Hematopoietic multipotent progenitor cell treated with erythropoietin and hydrocortisone succinate and interleukin-3 and kit ligand, for 17 days (in vitro differentiated cells): ENCODE results near the gene DNAJC12.
"Not testable (repeated sequence)": the region's sequence is repeated elsewhere in the genome, so short reads cannot be mapped to it uniquely, and the experiment has no call there.

ENCODE experiments used
- DNase-seq: peaks from one replicate; pipeline ENCODE4 v3.0.0-alpha.2; 2015; ENCODE audit warnings: low spot score

Gene DNAJC12

DNA sequence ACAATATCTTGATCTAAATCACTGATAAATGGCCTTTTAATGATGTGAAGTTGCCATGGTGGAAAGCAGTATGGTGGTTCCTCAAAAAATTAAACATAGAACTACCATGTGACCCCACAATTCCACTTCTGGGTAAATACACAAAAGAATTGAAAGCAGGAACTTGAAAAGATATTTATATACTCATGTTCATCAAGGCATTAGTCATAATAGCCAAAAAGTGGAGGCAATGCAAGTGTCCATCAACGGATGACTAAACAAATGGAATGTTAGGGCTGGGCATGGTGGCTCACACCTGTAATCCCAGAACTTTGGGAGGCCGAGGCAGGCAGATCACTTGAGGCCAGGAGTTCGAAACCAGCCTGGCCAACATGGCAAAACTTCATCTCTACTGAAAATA is 2.0 kb upstream of the DNAJC12 start:
- DNase-seq: no peak

- DNase-seq: not testable (repeated sequence)
Measured at GRCh38 chr10:67839511-67839910, 1.5 kb upstream of the DNAJC12 start.

- no peak for DNase-seq
Measured at GRCh38 chr10:67836972-67837371, 1.0 kb downstream of the DNAJC12 start.

DNA sequence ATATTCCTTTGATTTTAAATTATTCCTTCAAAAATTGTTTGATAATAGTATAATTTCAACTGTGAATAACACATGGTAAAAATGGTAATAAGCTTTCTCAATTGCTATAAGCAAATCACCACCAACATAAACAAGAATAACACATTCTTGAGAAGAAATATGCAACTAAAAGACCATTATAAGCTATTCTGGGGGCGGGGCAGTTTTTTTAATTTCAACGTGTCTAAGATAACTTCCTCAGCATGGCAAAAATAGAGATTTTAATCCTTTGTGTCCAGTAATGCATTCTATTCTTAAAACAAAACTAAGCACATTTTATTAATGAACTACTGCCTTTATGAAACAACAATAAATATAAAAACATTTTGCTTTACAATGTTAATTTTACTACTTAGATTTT is 1.5 kb downstream of the DNAJC12 start:
- no peak for DNase-seq

DNA sequence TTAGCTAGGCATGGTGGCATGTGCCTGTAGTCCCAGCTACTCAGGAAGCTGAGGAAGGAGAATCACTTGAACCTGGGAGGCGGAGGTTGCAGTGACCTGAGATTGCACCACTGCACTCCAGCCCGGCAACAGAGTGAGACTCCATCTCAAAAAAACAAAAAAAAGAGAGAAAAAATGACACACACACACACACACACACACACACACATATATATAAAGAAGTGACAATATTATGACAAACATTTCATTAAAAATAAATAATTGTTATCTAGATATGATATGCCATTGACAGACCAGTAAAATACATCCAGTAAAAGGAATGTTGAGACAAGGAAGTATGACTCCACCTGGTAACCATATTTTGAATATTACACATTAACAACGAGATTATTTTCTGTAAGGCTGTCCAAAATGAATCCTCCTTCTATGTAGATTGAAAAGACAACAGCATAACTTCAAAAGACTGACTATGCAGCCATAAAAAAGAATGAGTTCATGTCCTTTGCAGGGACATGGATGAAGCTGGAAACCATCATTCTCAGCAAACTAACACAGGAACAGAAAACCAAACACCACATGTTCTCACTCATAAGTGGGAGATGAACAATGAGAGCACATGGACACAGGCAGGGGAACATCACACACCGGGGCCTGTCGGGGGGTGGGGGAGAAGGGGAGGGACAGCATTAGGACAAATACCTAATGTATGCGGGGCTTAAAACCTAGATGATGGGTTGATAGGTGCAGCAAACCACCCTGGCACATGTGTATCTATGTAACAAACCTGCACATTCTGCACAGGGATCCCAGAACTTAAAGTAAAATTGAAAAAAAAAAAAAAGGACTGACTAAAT is 2.2 kb downstream of the DNAJC12 start:
- DNase-seq: not testable (repeated sequence)

DNA sequence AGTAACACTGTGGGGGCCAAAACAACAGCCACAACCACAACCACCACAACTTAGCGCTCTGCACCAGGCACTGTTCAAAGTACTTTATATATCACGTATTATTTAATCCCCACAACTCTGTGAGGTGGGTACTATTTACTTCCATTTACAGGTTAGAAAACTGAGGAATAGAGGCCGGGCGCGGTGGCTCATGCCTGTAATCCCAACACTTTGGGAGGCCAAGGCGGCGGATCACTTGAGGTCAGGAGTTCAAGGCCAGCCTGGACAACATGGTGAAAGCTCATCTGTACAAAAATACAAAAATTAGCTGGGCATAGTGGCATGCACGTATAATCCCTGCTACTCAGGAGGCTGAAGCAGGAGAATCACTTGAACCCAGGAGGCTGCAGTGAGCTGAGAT is 3.6 kb downstream of the DNAJC12 start:
- DNase-seq: no peak

- DNase-seq: no peak
Measured at GRCh38 chr10:67827811-67828210, 10.2 kb downstream of the DNAJC12 start.

DNA sequence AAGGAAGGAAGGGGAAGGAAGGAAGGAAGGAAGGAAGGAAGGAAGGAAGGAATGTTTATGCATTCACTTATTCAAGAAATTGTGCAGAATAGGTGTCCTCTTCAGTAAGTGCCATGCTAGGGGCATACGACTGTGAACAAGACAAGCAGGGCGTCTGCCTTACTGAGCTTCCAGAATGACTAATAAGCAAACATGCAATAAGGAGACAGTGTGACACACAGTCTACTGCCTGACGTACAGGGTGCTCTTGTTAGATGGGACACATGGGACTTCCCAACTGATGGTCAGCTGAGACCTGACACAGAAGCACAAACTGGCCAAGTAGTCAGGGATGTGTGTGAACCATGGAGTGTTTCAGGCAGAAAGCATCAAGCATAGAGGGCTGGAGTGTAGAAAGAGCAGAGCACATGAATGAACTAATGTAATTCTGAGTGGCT is 18.2 kb downstream of the DNAJC12 start:
- no peak for DNase-seq

DNA sequence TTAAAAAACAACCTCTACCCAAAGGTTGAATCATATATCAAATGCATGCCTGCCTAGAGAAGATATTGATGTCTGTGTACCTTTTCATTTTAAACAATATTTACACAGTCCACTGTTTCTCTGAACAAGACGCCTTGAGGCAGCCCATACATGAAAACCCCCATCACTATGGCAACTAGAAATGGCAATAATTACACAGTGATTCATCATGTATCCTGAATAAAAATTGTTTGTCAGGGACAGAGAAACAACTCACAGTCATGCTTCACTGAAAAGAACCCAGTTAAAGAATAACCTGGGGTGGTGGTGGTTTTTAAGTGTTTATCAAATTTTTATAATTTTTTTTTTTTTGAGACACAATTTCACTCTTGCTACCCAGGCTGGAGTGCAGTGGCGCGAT is 19.7 kb downstream of the DNAJC12 start:
- no peak for DNase-seq

DNA sequence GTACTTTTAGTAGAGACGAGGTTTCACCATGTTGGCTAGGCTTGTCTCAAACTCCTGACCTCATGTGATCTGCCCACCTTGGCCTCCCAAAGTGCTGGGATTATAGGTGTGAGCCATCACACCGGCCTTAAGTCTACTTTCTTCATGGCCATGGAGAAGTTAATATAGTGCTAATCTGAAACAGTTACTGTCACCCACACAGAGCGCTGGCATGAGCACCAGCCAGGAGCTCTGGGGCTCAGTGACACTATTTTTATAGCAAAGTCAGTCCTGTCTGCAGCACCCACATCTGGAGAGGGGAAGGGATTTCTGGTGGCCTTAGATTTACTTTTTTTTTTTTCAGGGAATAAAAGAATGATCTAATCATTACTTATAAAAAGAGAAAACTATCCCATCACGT is 21.3 kb downstream of the DNAJC12 start:
- no peak for DNase-seq

DNA sequence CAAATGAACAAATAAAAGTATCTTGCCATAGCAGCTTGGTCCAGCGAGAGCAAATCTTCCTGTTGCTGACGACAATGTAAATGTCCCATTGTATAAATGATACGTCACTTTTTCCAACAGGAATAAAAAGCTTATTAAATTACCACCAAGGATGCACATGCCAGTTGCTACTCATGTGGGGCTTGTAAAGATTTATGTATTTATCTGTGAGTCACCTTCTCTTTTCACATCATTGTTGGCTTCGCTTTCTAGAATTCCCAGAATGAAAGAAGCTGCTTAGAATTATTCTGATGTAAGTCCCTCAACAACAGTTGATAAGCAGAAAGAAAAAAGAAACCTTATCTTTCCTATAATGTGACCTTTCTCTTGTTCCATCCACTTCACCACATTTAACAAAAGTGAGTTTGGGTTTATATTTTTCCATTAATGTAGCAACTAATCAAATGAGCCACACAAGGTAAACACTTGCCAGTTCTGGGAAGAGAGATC is 22.4 kb downstream of the DNAJC12 start:
- DNase-seq: no peak

DNA sequence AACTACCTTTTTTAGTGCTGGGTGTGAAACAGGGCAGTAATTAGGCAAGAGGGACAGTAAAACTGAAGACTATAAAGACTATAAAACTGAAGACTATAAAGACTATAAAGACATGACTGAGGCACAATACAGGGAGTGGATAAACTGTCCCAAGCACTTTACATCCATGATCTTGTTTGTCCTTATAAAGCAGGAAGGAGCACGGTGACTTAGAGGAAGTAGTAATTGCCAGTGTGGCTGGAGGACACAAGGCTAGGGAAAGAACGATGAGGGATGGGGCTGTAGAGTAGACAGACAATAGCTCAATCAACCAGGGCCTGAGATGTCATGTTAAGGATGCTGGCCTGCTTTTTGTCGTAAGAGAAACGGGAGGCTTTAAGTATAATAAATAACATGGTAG is 26.0 kb downstream of the DNAJC12 start:
- no peak for DNase-seq

- no peak for DNase-seq
Measured at GRCh38 chr10:67809107-67809506, 28.9 kb downstream of the DNAJC12 start.

DNA sequence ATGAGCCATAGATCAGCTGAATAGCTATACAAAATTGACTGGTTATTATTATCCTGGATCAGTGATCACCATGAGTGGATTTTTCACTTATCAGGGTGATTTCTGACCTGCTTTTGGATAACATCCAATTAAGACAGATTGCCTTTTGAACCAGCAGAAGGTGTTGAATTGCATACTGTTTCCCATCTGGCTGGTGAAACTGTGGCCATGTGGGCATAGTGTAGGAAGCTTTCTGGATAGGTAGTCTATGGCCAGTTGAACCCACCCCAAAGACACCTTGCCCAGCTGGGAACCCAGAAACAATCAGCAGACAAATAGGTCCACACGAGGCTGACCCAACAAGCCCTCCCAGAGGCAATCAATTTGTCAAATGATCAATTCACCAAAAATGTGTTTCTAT is 29.3 kb downstream of the DNAJC12 start:
- DNase-seq: no peak

DNA sequence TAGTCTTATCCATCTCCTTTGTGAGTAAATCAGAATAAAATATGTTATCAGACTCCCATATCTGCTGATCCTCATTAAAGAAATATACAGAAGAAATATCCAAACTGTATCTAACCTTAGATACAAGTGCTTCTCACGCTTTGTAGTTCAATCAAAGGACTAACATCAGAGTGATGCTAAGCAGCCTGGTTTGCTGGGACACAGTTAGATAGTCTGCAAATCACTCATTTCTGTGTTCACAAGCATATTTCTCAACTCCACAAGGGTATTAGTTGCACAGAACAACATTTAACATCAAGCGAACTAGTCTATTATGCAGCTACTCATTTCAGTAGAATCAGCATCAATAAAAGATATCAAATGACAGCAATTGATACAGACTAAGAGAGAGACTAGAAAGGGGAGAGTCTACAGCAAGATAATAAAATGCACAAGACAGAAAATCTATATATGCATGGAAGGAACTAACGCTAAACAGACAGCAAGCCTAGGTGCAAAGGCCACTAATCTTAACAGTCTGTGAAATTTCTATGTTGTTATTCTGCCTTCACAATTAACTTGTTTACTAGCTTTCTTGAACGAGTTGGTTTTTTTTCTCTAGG is 30.0 kb downstream of the DNAJC12 start:
- DNase-seq: no peak

DNA sequence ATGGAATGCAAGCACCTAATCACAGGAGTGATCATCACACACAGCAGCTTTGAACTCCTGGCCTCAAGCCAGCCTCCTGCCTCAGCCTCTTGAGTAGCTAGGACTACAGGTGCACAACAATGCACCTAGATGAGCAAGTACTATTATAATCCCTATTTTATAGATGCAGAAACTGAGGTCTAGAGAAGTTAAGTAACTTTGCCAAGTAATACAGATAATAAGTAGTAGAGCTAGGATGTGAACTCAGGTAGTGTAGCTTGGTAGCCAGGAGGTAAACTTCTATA is 33.7 kb downstream of the DNAJC12 start:
- no peak for DNase-seq

- DNase-seq: no peak
Measured at GRCh38 chr10:67803588-67804394, 34.2 kb downstream of the DNAJC12 start.

- DNase-seq: no peak
Measured at GRCh38 chr10:67802767-67803538, 35.0 kb downstream of the DNAJC12 start.

GRCh38 chr10:67801118-67801517 is 36.9 kb downstream of the DNAJC12 start:
- DNase-seq: no peak

DNA sequence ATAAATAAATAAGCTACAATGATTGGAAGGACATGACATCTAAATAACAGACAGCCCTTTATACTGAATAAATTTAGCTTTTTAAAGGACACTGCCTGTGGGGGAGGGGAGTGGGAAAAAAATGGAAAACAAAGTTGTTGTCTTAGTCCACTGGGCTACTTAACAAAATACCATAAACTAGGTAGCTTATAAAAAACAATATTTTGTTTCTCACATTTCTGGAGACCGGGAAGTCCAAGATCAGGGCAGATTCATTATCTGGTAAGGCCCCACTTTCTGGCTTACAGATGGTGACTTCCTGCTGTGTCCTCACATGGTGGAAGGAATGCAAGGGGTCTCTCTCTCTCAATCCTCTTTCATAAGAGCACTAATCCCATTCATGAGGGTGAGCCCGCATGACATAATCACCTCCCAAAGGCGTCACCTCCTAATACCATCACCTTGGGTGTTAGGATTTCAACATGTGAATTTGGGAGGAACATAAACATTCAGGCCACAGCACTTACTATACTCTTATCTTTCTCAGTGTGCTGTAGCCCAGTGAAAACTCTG is 43.0 kb downstream of the DNAJC12 start:
- DNase-seq: no peak

GRCh38 chr10:67794256-67794655 is 43.7 kb downstream of the DNAJC12 start:
- DNase-seq: no peak

GRCh38 chr10:67793313-67793712 is 44.7 kb downstream of the DNAJC12 start:
- no peak for DNase-seq
